ENCODE results near the gene C4B.
A peak's percentile ranks its signal among the peaks of the same experiment; 100 is the strongest.

C4B gene

DNA sequence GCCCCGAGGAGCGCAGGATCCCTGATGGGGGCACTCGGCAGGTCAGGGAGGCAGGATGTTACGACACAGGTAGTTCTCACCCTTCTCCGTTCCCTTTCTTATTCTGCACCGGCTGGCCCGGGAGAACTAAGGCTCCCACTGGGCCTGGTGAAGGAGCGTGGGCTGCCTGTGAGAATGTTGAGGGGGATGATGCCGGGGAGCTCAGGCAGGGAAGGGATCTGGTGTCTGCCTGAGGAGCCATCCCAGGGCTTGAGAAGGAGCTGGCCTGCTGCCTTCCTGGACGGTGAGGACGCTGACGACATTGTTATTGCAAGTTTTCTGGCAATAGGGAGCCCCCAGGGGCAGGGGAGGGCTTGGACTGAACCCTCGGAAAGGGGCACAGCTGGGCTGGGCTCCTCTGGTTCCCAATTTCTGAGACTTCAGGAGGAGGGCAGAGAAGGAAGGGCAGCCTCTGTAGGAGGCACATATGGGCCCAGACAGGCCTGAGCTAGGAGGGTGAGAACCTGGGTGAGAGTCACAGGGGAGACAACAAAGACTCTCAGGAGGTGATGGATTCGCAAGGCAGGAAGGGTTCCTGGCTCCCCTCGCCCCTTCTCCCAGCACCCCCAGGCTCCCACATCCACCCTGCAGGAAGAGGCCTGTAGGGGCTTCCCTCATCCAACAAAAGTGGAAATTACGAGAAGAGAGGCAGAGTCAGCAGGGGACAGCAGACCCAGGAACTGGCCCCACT, 56.4 kb downstream of the C4B start:
- TF ChIP-seq CTCF (IDR thresholded peaks at IDR 0.05; ENCODE audit: low read length, missing control alignments), result no peak
- no peak for DNase-seq (ENCODE audit: low read depth)
- H3K4me3 ChIP-seq (replicated peaks; ENCODE audit: low read depth, low read length), result no peak overlapping the region

DNA sequence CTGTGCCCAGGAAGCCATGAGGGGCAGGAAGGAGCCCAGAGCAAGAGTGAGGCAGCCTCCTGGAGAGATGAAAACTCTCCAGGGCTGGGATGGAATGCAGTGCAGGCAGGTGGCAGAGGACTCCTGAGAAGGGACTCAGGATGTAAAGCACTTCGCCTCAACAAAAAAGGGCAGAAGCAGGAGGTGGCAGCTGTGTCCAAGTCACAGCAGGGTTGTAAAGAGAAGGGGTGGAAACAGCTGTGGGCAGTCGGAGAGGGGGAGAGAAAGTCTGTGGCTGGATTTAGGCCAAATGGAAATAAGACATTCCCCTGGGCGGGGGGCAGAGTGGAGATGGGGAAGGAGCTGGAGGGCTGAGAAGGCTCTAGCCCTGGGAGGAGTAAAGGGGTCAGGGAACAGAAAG, 58.5 kb downstream of the C4B start:
- no peak for TF ChIP-seq CTCF (IDR thresholded peaks at IDR 0.05; ENCODE audit: low read length, missing control alignments)
- no peak overlapping the region for H3K4me3 ChIP-seq (replicated peaks; ENCODE audit: low read depth, low read length)
- no peak for DNase-seq (ENCODE audit: low read depth)

DNA sequence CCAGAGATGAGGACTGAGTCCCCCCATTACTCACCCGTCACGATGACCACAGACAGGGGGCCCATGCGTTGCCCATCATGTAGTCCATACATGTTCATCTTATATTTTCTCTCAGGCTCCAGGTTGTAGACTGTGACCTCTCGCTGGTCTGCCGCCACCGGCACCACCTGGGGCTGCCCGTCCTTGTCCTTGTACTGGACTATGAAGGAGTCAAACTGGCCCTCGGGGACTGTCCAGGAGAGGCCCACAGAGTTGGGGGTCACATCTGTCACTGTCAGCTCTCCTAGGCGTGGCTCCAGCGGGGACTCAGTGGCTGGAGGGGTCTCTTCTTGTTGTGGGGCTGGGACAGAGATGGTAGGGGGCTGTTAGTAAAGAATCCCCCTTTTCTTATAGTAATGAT, 59.0 kb downstream of the C4B start:
- no peak for DNase-seq (ENCODE audit: low read depth)
- no peak overlapping the region for H3K4me3 ChIP-seq (replicated peaks; ENCODE audit: low read depth, low read length)
- TF ChIP-seq CTCF (IDR thresholded peaks at IDR 0.05; ENCODE audit: low read length, missing control alignments), result no peak

- H3K4me3 ChIP-seq (replicated peaks; ENCODE audit: low read depth, low read length), result no peak overlapping the region
- TF ChIP-seq CTCF (IDR thresholded peaks at IDR 0.05; ENCODE audit: low read length, missing control alignments), result no peak
- DNase-seq (ENCODE audit: low read depth), result no peak
Observed at GRCh38 chr6:32074996-32075532, 60.5 kb downstream of the C4B start.

- TF ChIP-seq CTCF (IDR thresholded peaks at IDR 0.05; ENCODE audit: low read length, missing control alignments), result no peak
- DNase-seq (ENCODE audit: low read depth), result no peak
- H3K4me3 ChIP-seq (replicated peaks; ENCODE audit: low read depth, low read length), result no peak overlapping the region
Observed at GRCh38 chr6:32075781-32076180, 61.2 kb downstream of the C4B start.

- no peak for TF ChIP-seq CTCF (IDR thresholded peaks at IDR 0.05; ENCODE audit: low read length, missing control alignments)
- peak; percentile 91 for DNase-seq (ENCODE audit: low read depth)
- no peak overlapping the region for H3K4me3 ChIP-seq (replicated peaks; ENCODE audit: low read depth, low read length)
Observed at GRCh38 chr6:32076321-32076809, 61.8 kb downstream of the C4B start.
